NCI-H146 treated with DMSO at 0.1 percent for 48 hours (cell line): ENCODE measurements around the gene SOX11.
"Not testable (repeated sequence)": the region's sequence is repeated elsewhere in the genome, so short reads cannot be mapped to it uniquely, and the experiment has no call there.

Experiments used
- DNase-seq: peaks from one replicate; lab custom pipeline; 2025; ENCODE audit not compliant: unreplicated experiment; lab: John Stamatoyannopoulos, UW

The SOX11 gene

GRCh38 chr2:5691985-5692529 is at the start of gene SOX11:
SOX11 (plus strand) TSS chr2:5692384; CDS start chr2:5692722, 338 bp downstream.
- peak; percentile 93 for DNase-seq

- DNase-seq = not testable (repeated sequence)
These were observed 39.5 kb upstream of the SOX11 start for GRCh38 chr2:5652734-5653133.

GRCh38 chr2:5653756-5654155 is 38.4 kb upstream of the SOX11 start:
- DNase-seq = not testable (repeated sequence)

- DNase-seq = no peak
These were observed 35.0 kb upstream of the SOX11 start for GRCh38 chr2:5657231-5657630.

DNA sequence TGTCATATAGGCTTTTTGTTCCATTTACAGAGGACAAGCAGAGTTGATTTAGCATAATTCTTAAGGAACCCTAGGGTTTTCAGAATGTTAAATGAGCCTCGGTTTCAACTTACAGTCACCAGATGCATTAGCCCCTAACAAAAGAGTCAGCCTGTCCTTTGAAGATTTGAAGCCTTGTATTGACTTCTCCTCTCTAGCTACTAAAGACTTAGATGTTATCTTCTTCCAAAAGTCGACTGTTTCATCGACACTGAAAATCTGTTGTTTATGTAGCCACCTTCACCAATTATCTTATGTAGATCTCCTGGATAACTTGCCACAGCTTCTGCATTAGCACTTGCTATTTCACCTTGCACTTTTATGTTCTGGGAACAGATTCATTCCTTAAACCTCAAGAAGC is 31.6 kb upstream of the SOX11 start:
- DNase-seq = no peak

- no peak for DNase-seq
These were observed 30.8 kb upstream of the SOX11 start for GRCh38 chr2:5661362-5661761.

- no peak for DNase-seq
These were observed 27.9 kb upstream of the SOX11 start for GRCh38 chr2:5664278-5664681.

GRCh38 chr2:5665066-5665465 is 27.1 kb upstream of the SOX11 start:
- DNase-seq = no peak

DNA sequence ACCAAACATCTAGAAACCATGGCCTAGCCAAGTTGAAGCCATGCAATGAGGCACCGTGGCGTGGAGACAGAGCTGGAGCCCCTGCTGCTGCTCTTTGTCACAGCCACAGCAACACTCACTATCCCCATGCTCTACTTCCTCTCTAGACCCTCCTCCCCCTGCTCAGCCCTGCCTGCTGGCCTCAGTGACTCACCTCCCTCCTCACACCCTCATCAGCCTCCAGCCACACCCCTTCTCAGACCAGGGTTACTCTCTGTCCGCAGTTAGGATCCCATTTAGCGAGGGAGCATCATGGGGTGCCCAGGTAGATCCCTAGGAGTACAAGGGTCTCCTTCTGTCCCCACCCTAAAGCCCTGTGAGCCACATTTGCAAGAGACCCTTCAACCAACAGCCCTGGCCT is 25.4 kb upstream of the SOX11 start:
- DNase-seq = no peak

DNA sequence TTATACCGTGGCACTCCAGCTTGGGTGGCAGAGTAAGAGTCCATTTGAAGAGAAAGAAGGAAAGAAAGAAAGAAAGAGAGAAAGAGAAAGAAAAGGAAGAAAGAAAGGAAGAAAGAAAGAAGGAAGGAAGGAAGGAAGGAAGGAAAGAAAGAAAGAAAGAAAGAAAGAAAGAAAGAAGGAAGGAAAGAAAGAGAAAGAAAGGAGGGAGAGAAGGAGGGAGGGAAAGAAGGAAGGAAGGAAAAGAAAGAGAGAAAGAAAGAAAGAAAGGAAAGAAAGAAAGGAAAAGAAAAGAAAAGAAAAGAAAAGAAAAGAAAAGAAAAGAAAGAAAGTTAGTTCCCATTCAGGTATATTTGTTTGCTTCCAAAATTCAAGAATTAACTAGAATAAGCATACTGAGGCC is 24.5 kb upstream of the SOX11 start:
- DNase-seq = not testable (repeated sequence)

DNA sequence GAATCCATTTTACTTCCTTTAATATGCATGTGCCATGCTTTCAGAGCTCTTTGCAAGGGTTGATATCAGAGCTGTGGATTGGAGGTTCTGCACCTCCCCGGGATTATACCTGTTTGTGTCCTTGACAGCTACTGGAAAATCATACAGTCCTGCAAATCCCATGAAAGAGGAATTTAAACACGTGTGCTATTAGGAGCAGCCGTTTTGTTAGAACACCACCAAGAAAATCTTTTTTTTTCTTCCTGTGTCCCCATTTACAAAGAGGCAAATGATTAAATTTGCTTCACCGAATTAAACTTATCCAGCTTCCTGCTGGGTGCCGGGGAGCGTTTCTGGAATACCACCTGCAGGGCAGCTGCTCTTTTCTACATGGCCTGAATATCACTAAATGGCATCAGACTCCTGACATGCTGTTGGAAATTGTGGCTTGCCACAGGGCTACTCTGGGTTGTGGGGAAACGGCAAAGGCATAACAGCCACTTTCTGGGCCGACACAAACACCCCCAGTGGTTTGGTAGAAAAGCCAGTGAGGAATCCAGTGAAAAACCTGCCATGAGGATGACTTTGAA is 23.4 kb upstream of the SOX11 start:
- DNase-seq = no peak

- DNase-seq = no peak
These were observed 19.4 kb upstream of the SOX11 start for GRCh38 chr2:5672749-5673144.

DNA sequence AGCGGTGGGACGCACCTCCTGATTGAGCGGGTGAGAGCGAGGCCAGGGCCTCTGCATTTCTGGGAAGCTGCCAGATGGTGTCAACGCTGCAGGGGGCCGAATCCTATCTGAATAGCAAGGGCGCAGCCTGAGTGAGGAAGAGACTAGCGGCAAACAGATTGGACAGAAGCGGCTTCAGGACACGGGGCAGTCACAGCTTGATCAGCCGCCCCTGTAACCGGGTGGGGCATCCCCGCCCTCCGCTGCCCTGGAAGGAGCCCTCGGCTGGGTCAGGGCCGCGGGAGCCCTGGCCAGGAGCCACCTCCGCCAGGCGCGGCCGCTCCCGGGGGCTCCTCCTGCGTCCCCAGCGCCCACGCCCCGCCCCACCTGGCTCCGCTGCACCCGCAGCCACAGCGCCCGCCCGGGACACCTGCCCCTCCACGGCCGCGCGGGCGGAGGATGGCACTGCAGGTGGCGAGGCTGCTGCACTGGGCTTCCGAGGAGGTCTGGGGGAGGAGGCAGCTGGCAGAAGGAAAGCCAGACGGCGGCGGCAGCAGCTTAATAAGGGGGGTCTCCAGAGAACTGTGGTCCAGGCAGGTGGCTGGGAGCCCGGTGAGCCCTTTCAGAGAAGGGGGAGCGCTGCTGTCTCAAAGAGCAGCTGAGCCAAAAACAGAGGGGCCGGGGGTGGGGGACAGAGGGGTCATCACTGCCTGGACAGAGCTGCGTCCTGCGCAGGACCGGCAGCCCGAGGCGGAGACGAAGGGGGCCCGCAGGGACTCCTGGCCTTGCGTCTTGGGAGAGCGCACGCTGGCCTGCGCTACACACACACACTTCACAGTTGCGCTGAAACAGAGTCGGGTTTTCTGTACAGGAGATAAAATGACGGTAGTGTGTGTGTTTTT is 18.8 kb upstream of the SOX11 start:
- peak; percentile 20 for DNase-seq

DNA sequence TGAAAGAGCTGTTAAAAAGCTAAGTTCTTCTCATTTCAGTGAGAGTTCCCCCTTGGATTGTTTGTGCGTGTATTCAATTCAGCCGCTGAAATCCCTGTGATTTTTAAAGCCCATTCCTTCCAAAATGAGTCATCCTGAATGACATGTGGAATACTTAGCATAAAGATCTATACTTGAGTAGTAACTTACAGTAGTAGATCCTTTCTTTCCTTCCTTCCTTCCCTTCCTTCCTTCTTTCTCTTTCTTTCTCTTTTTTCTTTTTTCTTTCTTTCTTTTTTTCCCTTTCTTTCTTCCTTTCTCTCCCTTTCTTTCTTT is 18.2 kb upstream of the SOX11 start:
- DNase-seq = no peak

- no peak for DNase-seq
These were observed 15.1 kb upstream of the SOX11 start for GRCh38 chr2:5677133-5677532.

DNA sequence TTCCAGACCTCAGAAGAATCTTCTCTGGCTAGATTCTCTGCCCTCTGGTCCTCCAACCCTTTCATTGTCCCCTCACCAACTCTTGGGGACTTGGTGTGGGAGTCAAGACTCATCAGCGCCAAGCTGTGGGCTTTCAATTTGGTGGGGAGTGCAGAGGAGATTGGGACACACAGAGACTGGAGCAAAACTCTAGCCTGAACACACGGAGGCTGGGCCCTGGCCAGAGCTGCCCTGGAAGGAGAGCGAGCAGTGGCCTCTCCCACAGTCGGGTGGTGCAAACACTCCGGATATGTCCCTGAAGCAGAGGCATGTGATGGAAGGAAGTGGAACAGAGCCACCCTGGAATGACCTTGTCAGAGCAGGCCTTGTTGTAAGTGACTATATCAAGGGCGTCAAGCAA is 8.7 kb upstream of the SOX11 start:
- no peak for DNase-seq

- peak; percentile 26 for DNase-seq
These were observed 7.0 kb upstream of the SOX11 start for GRCh38 chr2:5685225-5685624.

- DNase-seq = no peak
These were observed 6.1 kb upstream of the SOX11 start for GRCh38 chr2:5686068-5686467.

GRCh38 chr2:5686536-5686935 is 5.6 kb upstream of the SOX11 start:
- no peak for DNase-seq

DNA sequence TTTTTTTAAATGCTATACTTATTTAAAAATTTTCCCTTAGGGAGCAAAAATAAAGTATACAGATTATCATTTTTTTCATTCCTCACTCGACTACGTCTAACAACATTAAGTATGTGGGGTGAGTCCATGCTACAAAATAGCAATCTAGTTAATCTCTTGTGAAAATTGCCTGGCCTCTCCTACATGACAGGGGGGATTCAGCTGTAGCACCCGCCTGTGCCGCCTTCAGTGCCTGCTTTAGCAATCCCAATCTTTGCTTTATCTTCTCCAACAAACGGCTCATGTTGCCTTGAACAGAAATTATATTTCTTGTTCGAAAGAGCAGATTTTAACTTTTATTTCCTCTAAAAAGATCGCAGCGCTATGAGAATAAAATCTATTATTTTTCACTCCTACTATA is 2.4 kb upstream of the SOX11 start:
- no peak for DNase-seq

DNA sequence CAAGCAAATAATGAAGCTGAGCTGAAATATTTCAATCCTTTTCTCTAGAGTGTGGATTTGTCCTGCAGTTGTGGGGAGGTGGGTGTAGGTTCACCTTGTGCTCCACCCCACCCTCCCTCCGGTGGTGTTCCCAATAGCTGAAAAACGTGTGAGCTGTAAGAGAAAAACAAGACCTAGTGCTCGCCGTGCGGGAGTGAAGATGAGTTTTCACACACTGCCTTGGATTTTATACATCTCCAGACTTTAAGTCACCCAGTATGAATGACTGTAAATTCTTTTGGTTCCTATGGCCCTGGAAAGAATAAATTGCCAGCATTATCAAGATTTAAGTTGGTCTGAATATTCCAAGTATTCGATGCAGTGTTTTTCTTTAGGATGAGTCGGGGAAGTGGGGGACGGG is 1.9 kb upstream of the SOX11 start:
- peak; percentile 44 for DNase-seq

GRCh38 chr2:5690718-5691220 is 1.4 kb upstream of the SOX11 start:
- DNase-seq = no peak
